SK-N-SH (cell line): ENCODE measurements around the gene DISP2. TPM values are rescaled to one million over a fixed set of nuclear protein-coding genes. Genes with fewer than 3 reads are reported as not detected.

ENCODE experiments used
- CTCF ChIA-PET: fragments of 300-600, 350-600 bp; formaldehyde crosslinking; extraction: SDS; loops from one replicate; lab custom pipeline; 2021; lab: Yijun Ruan, JAX
- POLR2A ChIA-PET: fragments of 350-600 bp; sonication (Branson Sonifier 250); formaldehyde crosslinking; extraction: SDS; loops from one replicate; lab custom pipeline; 2020; ENCODE audit warnings: antibody characterized with exemption, inconsistent platforms; lab: Yijun Ruan, JAX
- DNase-seq: peaks from one replicate; pipeline ENCODE4 v3.0.0; 2012
- H2AFZ ChIP-seq: fragments of 200-600 bp; sonication (generic); 2 replicates; pipeline ENCODE4 v1.8.1; 2016; ENCODE audit warnings: antibody characterized with exemption, mild to moderate bottlenecking, low read depth
- H3F3A ChIP-seq: fragments of 200-600 bp; sonication (generic); replicated peaks from 2 replicates; pipeline ENCODE3; 2016; ENCODE audit warnings: antibody characterized with exemption, mild to moderate bottlenecking; ENCODE audit not compliant: insufficient read depth
- H3K27ac ChIP-seq, 2 experiments: fragments of 200-500 bp in 1 of 2; fragments of 200-600 bp in 1 of 2; sonication (Bioruptor generic) in 1 of 2; sonication (generic), shearing (Covaris generic) in 1 of 2; 2 replicates each; pipeline versions ENCODE4 v1.5.1 to v1.6.1; 2014 to 2016; ENCODE audit warnings: low read depth in 2 of 2, inconsistent platforms in 1 of 2, low read length in 1 of 2, mild to moderate bottlenecking in 1 of 2, mixed read lengths in 1 of 2
- H3K27me3 ChIP-seq: fragments of 200-600 bp; sonication (generic), shearing (Covaris generic); 2 replicates; pipeline ENCODE4 v1.6.1; 2016; ENCODE audit warnings: mixed run types; ENCODE audit not compliant: insufficient read depth
- H3K36me3 ChIP-seq, 2 experiments: fragments of 200-500 bp in 1 of 2; fragments of 200-600 bp in 1 of 2; sonication (Bioruptor generic) in 1 of 2; sonication (generic) in 1 of 2; replicated peaks in 1 of 2; 2 replicates each; pipeline versions ENCODE3 to v1.5.1; 2014 to 2016; ENCODE audit warnings: low read length in 1 of 2, mild to moderate bottlenecking in 1 of 2; ENCODE audit not compliant: insufficient read depth in 2 of 2, control insufficient read depth in 1 of 2
- H3K4me1 ChIP-seq, 2 experiments: fragments of 200-500 bp in 1 of 2; fragments of 200-600 bp in 1 of 2; sonication (Bioruptor generic) in 1 of 2; sonication (generic), shearing (Covaris generic) in 1 of 2; 2 replicates each; pipeline versions ENCODE4 v1.5.1 to v1.6.1; 2014 to 2016; ENCODE audit warnings: low read depth in 1 of 2, low read length in 1 of 2, mixed run types in 1 of 2; ENCODE audit not compliant: insufficient read depth in 2 of 2, control insufficient read depth in 1 of 2
- H3K4me2 ChIP-seq: fragments of 200-600 bp; sonication (generic), shearing (Covaris generic); 2 replicates; pipeline ENCODE4 v1.6.1; 2017; ENCODE audit warnings: mixed run types
- H3K4me3 ChIP-seq, 2 experiments: fragments of 200-500 bp in 1 of 2; fragments of 200-600 bp in 1 of 2; sonication (Bioruptor generic) in 1 of 2; sonication (generic), shearing (Covaris generic) in 1 of 2; 2 replicates each; pipeline versions ENCODE4 v1.5.1 to v1.8.1; 2014 to 2016; ENCODE audit warnings: low read depth in 2 of 2, inconsistent platforms in 1 of 2, low read length in 1 of 2, mild to moderate bottlenecking in 1 of 2, mixed read lengths in 1 of 2, moderate library complexity in 1 of 2
- H3K79me2 ChIP-seq: fragments of 200-600 bp; sonication (generic); 2 replicates; pipeline ENCODE4 v1.8.1; 2017; ENCODE audit warnings: mild to moderate bottlenecking; ENCODE audit not compliant: insufficient read depth
- H3K9ac ChIP-seq: fragments of 200-600 bp; sonication (generic); 2 replicates; pipeline ENCODE4 v1.6.1; 2017; ENCODE audit warnings: mixed run types
- H3K9me2 ChIP-seq: fragments of 200-600 bp; sonication (generic); 2 replicates; pipeline ENCODE4 v1.6.1; 2017; ENCODE audit warnings: mixed run types
- H3K9me3 ChIP-seq: fragments of 200-600 bp; sonication (generic); 2 replicates; pipeline ENCODE4 v1.6.1; 2017; ENCODE audit warnings: mixed run types, mild to moderate bottlenecking, moderate library complexity
- H4K20me1 ChIP-seq: fragments of 200-600 bp; sonication (generic); 2 replicates; pipeline ENCODE4 v1.6.1; 2017; ENCODE audit warnings: mild to moderate bottlenecking, mixed run types; ENCODE audit not compliant: insufficient read depth
- EZH2phosphoT487 ChIP-seq: fragments of 200-600 bp; sonication (generic); IDR thresholded peaks from 2 replicates; pipeline ENCODE4 v1.6.1; 2017; ENCODE audit warnings: low read depth, mixed run types, mild to moderate bottlenecking, antibody characterized with exemption, moderate library complexity, borderline replicate concordance
- FOSL2 ChIP-seq: IDR thresholded peaks from 2 replicates; pipeline ENCODE4 v1.4.0; 2012; ENCODE audit warnings: low read depth, mild to moderate bottlenecking, moderate library complexity, borderline replicate concordance
- IRF3 ChIP-seq: fragments of 150-350 bp; IDR thresholded peaks from 2 replicates; pipeline ENCODE4 v1.6.1; 2016; ENCODE audit warnings: mild to moderate bottlenecking, low read depth, low read length
- RFX5 ChIP-seq: IDR thresholded peaks from 2 replicates; pipeline ENCODE4 v1.6.1; 2012; ENCODE audit warnings: mild to moderate bottlenecking, improper control_type of control experiment, low read length
- SIN3A ChIP-seq: IDR thresholded peaks from 2 replicates; pipeline ENCODE4 v1.6.1; 2012; ENCODE audit warnings: low read depth, mild to moderate bottlenecking, low read length, moderate library complexity, borderline replicate concordance
- TEAD4 ChIP-seq: IDR thresholded peaks from 2 replicates; pipeline ENCODE4 v1.4.0; 2012; ENCODE audit warnings: mild to moderate bottlenecking, borderline replicate concordance; ENCODE audit not compliant: insufficient read depth
- USF1 ChIP-seq: IDR thresholded peaks from 2 replicates; pipeline ENCODE4 v1.4.0; 2012; ENCODE audit warnings: low read depth, borderline replicate concordance
- USF2 ChIP-seq: fragments of 150-350 bp; IDR thresholded peaks from 2 replicates; pipeline ENCODE4 v1.6.1; 2017; ENCODE audit warnings: antibody characterized with exemption, low read length, low read depth, borderline replicate concordance
- ZBTB33 ChIP-seq: IDR thresholded peaks from 2 replicates; pipeline ENCODE4 v1.4.0; 2012; ENCODE audit warnings: low read depth, borderline replicate concordance
- WGBS: methylation state at CpG from one replicate; pipeline ENCODE4 v1.1.6; 2017; ENCODE audit warnings: low lambda C conversion rate; 5-methylcytosine and 5-hydroxymethylcytosine counted together
- polyA plus RNA-seq, 3 experiments: library from polyadenylated mRNA; depleted of rRNA; stranded (reverse); fragments of >200 nt; gene quantifications; 2 replicates each; pipeline ENCODE4 v1.2.3, GENCODE V29; 2012

The DISP2 gene
- polyA plus RNA-seq, 1 of the 3 experiments (the other 2 are of a cell fraction) = 0.12 TPM

- Histone ChIP-seq H2AFZ (no peak overlapping the region), H3K9ac (no peak overlapping the region), H3K4me3 (no peak overlapping the region), H3K4me2 (peak overlapping the region; percentile 15; the same call in 1 of the 2 replicates), H3K79me2 (peaks cover 15% of the 10 kb centered on the region; the same call in 1 of the 2 replicates), H3K4me1 (peaks cover 15% of the 10 kb centered on the region in 2 experiments), H3K9me2 (no peaks in the 10 kb centered on the region), H3K36me3 (peaks cover 0 to 4% of the 10 kb centered on the region in 2 experiments), H3K27ac (peak overlapping the region in 1 of 2 experiments; percentile 16; a peak in 2 of 4 replicates), H3K27me3 (no peaks in the 10 kb centered on the region), H3F3A (peaks cover 27% of the 10 kb centered on the region), H4K20me1 (no peaks in the 10 kb centered on the region)
- 93% methylated on average over 3 of the region's 3 CpGs for WGBS
- no peak for DNase-seq
- ChIA-PET POLR2A (no interaction called here), CTCF (interaction anchor here (1.1 to 70.6 kb wide), 7 partner anchors 13 to 111 kb away, joined by 3 to 2194 read pairs (median 10); partner anchors contain the start of genes ANKRD63, CCDC9B, DISP2 and INAFM2)
- TF ChIP-seq TEAD4 (no peak), RFX5 (no peak), SIN3A (no peak), EZH2phosphoT487 (no peak), USF2 (no peak)
- TF ChIP-seq, all 33 proteins: peak for 0
- H3K9me3 ChIP-seq = no peaks in the 10 kb centered on the region
Observed at GRCh38 chr15:40328176-40328575, 29.8 kb upstream of the DISP2 start.

GRCh38 chr15:40328751-40329150, 29.3 kb upstream of the DISP2 start:
- Histone ChIP-seq H3K79me2 (peaks cover 15% of the 10 kb centered on the region; the same call in 1 of the 2 replicates), H3K27me3 (no peaks in the 10 kb centered on the region), H4K20me1 (no peaks in the 10 kb centered on the region), H3K9me3 (no peaks in the 10 kb centered on the region), H3F3A (peaks cover 27% of the 10 kb centered on the region), H3K9me2 (no peaks in the 10 kb centered on the region), H3K4me2 (peak overlapping the region; percentile 15; the same call in 1 of the 2 replicates), H3K4me1 (peaks cover 15 to 16% of the 10 kb centered on the region in 2 experiments), H3K4me3 (no peak overlapping the region), H3K36me3 (peaks cover 0 to 4% of the 10 kb centered on the region in 2 experiments), H3K27ac (no peak overlapping the region; a peak in 2 of 4 replicates), H2AFZ (no peak overlapping the region), H3K9ac (no peak overlapping the region)
- WGBS = 96% methylated on average over 5 of the region's 5 CpGs
- TF ChIP-seq USF1 (no peak), ZBTB33 (no peak), FOSL2 (no peak), TEAD4 (no peak), IRF3 (no peak)
- POLR2A ChIA-PET = no interaction called here
- DNase-seq = no peak
- CTCF ChIA-PET = interaction anchor here (1.5 to 70.6 kb wide), 6 partner anchors 13 to 112 kb away, joined by 3 to 2194 read pairs (median 14); partner anchors contain the start of genes ANKRD63, CCDC9B, DISP2 and INAFM2
